Lower lobe of right lung (tissue), 2 donors: ENCODE measurements around the gene FYN. TPM values are rescaled to one million over a fixed set of nuclear protein-coding genes. Genes with fewer than 3 reads are reported as not detected.

Source experiments
- ATAC-seq, 2 donors: fragments of 200-7000 bp; cut with Tn5 transposase; one replicate each; pipeline ENCODE4 v1.9.1; 2020 to 2022; ENCODE audit warnings: mild to moderate bottlenecking in 2 of 2, moderate library complexity in 2 of 2
- DNase-seq: peaks from one replicate; pipeline ENCODE4 v3.0.0-alpha.2; 2020
- H3K27ac ChIP-seq: fragments of 200-600 bp; one replicate; pipeline ENCODE4 v1.8.0; 2022
- H3K27me3 ChIP-seq: fragments of 200-600 bp; one replicate; pipeline ENCODE4 v1.8.0; 2022; ENCODE audit warnings: low read depth
- H3K36me3 ChIP-seq: fragments of 200-600 bp; one replicate; pipeline ENCODE4 v1.8.0; 2022; ENCODE audit warnings: mild to moderate bottlenecking
- H3K4me1 ChIP-seq: fragments of 200-600 bp; one replicate; pipeline ENCODE4 v1.8.0; 2022
- H3K4me3 ChIP-seq: fragments of 200-600 bp; one replicate; pipeline ENCODE4 v1.8.0; 2022; ENCODE audit warnings: mild to moderate bottlenecking
- H3K9me3 ChIP-seq: fragments of 200-600 bp; one replicate; pipeline ENCODE4 v1.8.0; 2022
- intact Hi-C: fragments of 100-400 bp; cut with DNase I; formaldehyde crosslinking; loops from one replicate; pipeline ENCODE4 v1.11.0; 2022
- total RNA-seq: library from RNA; stranded (reverse); fragmentation: NEBNext Ultra II Directional; extraction: Animal tissue kit (Norgen Biotek cat#: 25700); gene quantifications from one replicate; pipeline ENCODE4 v1.2.1, GENCODE V29; 2021
- TF ChIP-seq, protein P1 (sequence below): fragments of 200-600 bp; IDR thresholded peaks from one replicate; pipeline ENCODE4 v1.8.0; 2022; ENCODE audit warnings: antibody characterized with exemption, mild to moderate bottlenecking
- donor health status: DM: no; HTN: yes; CAD: no; lungs with severe emphysema.

Gene FYN
- total RNA-seq, 1 donor from 2014 or later: 99.2 TPM

DNA sequence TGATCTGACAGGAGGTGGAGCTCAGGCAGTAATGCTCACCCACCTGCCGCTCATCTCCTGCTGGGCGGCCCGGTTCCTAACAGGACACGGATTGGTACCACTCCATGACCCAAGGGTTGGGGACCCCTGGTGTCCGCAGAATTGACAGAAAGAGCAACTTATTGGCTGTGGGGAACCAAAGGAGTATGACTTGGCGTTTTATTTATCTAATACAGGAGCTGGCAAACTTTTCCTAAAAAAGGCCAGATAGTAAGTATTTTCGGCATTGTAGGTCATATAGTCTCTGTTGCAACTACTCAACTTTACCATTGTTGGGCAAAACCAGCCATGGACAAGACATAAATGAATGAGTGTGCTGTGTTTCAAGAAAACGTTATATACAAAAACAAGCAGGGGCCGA is 223.2 kb downstream of the FYN start:
- ATAC-seq: no peak
- Histone ChIP-seq H3K9me3 (no peaks in the 10 kb centered on the region), H3K27me3 (no peaks in the 10 kb centered on the region), H3K4me3 (no peak overlapping the region), H3K27ac (no peak overlapping the region), H3K36me3 (no peaks in the 10 kb centered on the region), H3K4me1 (no peaks in the 10 kb centered on the region)
- TF ChIP-seq, protein P1, sequence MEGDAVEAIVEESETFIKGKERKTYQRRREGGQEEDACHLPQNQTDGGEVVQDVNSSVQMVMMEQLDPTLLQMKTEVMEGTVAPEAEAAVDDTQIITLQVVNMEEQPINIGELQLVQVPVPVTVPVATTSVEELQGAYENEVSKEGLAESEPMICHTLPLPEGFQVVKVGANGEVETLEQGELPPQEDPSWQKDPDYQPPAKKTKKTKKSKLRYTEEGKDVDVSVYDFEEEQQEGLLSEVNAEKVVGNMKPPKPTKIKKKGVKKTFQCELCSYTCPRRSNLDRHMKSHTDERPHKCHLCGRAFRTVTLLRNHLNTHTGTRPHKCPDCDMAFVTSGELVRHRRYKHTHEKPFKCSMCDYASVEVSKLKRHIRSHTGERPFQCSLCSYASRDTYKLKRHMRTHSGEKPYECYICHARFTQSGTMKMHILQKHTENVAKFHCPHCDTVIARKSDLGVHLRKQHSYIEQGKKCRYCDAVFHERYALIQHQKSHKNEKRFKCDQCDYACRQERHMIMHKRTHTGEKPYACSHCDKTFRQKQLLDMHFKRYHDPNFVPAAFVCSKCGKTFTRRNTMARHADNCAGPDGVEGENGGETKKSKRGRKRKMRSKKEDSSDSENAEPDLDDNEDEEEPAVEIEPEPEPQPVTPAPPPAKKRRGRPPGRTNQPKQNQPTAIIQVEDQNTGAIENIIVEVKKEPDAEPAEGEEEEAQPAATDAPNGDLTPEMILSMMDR: no peak
- no peak for DNase-seq
- intact Hi-C loops: no loop called here

DNA sequence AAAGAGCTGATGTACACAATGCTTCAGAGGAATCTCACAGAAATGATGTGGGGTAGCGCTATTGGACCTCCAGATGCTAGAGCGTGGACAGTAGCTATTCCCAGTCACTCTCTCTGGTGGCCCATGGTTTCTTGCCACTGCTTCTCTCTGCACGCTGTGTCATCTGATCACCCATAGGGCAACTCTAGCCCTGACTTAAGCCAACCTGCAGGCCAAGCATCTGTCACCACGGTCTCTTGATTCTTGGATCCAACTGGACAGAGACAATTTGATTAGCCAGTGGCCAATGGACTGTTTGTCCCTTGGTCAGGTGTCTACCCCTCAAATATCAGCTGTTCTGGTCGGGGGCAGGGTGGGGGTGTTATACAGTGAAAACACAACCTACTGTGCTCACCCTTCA is 225.2 kb downstream of the FYN start:
- Histone ChIP-seq H3K4me1 (no peaks in the 10 kb centered on the region), H3K36me3 (no peaks in the 10 kb centered on the region), H3K27ac (no peak overlapping the region), H3K4me3 (no peak overlapping the region), H3K27me3 (no peaks in the 10 kb centered on the region), H3K9me3 (no peaks in the 10 kb centered on the region)
- intact Hi-C loops: no loop called here
- ATAC-seq (no peak), DNase-seq (no peak)
- TF ChIP-seq, protein P1: no peak

DNA sequence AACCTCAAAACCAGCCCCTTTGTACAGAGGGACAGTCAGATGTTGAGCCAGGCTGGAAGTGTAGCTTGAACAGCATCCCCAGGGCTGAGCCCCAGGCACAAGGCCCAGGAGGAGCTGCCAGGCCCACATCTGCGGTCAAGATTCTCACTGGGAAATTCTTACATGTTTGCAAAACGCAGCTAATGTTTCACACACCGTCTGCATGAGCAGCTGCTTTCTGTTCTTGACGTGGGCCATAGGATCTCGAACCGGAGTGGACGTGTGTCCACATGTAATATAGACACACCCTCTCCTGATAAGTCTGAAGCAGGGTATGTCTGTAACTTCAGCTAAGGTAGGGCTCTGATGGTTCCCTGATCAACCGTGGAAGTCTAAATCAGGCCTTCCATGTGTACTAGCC is 226.3 kb downstream of the FYN start:
- Histone ChIP-seq H3K9me3 (no peaks in the 10 kb centered on the region), H3K27ac (no peak overlapping the region), H3K4me3 (no peak overlapping the region), H3K36me3 (no peaks in the 10 kb centered on the region), H3K27me3 (no peaks in the 10 kb centered on the region), H3K4me1 (peaks cover 4% of the 10 kb centered on the region)
- intact Hi-C loops: no loop called here
- TF ChIP-seq, protein P1: no peak
- ATAC-seq (peak in 1 of 2 donors; percentile 15), DNase-seq (no peak)

DNA sequence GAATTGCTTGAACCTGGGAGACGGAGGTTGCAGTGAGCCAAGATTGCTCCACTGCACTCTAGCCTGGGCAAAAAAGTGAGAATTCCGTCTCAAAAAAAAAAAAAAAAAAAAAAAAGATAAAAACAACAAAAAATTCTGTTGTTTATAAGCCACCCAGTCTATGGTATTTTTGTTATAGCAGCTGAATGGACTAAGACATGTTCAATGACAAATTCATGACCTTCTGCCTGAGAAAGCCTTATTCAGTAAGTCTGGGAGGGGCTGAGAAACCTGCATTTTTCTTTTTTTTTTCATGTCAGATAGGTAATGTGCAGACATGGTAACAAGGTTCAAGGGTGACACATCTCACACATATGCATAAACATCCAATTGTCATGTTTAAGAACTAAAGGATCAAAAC is 227.2 kb downstream of the FYN start:
- intact Hi-C loops: no loop called here
- DNase-seq (no peak), ATAC-seq (no peak)
- no peak overlapping the region for H3K27ac ChIP-seq
- TF ChIP-seq, protein P1: no peak
- H3K36me3 ChIP-seq: no peaks in the 10 kb centered on the region
- no peaks in the 10 kb centered on the region for H3K27me3 ChIP-seq
- H3K9me3 ChIP-seq: no peaks in the 10 kb centered on the region
- H3K4me3 ChIP-seq: no peak overlapping the region
- H3K4me1 ChIP-seq: peaks cover 4% of the 10 kb centered on the region

DNA sequence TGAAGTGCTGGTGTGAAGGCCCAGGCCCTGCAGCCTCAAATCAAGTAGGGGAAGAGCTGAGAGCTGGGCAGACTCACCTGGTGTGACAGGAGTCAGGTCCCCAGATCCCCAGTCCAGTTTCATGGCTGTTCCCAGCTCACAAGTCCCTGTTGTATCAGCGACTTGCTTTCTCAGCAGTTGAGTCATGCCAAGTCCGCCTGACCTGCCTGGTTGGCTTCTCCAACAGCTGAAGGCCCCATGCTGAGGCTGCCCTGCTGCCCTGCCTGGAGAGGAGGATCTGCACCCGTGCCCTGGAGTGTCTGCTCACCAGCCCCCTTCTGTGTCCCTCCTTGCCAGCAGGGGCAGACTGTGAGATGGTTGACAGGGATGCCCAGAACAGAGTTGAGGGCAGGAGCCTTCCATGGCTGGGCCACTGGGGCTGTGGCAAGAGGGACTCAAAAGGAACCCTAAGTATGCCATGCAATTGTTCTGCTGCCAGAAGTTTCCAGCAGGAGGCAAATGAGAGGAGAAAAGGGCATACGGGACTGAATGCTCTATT is 228.3 kb downstream of the FYN start:
- H3K27ac ChIP-seq: no peak overlapping the region
- TF ChIP-seq, protein P1: no peak
- intact Hi-C loops: no loop called here
- no peaks in the 10 kb centered on the region for H3K27me3 ChIP-seq
- no peaks in the 10 kb centered on the region for H3K9me3 ChIP-seq
- DNase-seq (no peak), ATAC-seq (no peak)
- H3K36me3 ChIP-seq: no peaks in the 10 kb centered on the region
- no peak overlapping the region for H3K4me3 ChIP-seq
- H3K4me1 ChIP-seq: peaks cover 4% of the 10 kb centered on the region
